HEK293 (cell line): Measurements from ENCODE around the gene LCE2D.

ENCODE experiments used
- CTCF ChIA-PET: fragments of 350-600 bp; formaldehyde crosslinking; extraction: SDS; loops from one replicate; lab custom pipeline; 2021; ENCODE audit warnings: antibody characterized with exemption; lab: Yijun Ruan, JAX
- POLR2A ChIA-PET: fragments of 300-600 bp; formaldehyde crosslinking; extraction: SDS; loops from one replicate; lab custom pipeline; 2020; ENCODE audit warnings: antibody characterized with exemption, inconsistent platforms; lab: Yijun Ruan, JAX
- H3K27ac ChIP-seq: fragments of 200-500 bp; sonication (Bioruptor generic); 2 replicates; pipeline ENCODE4 v1.5.1; 2014; ENCODE audit warnings: low read depth, low read length, control low read depth, inconsistent platforms; ENCODE audit errors: extremely low read depth
- H3K36me3 ChIP-seq, 2 experiments: fragments of 200-500 bp in 1 of 2; sonication (Bioruptor generic) in 1 of 2; 1 replicate in 1 of 2; 2 replicates in 1 of 2; pipeline ENCODE4 v1.5.1; 2014 to 2017; ENCODE audit warnings: inconsistent platforms in 2 of 2, low read length in 2 of 2; ENCODE audit not compliant: control insufficient read depth in 2 of 2, insufficient read depth in 1 of 2
- H3K4me1 ChIP-seq: fragments of 200-500 bp; sonication (Bioruptor generic); 2 replicates; pipeline ENCODE4 v1.5.1; 2014; ENCODE audit warnings: mild to moderate bottlenecking, low read length, inconsistent platforms; ENCODE audit not compliant: control insufficient read depth, insufficient read depth
- H3K4me3 ChIP-seq: 2 replicates; pipeline ENCODE4 v1.5.1; 2011; ENCODE audit warnings: low read depth, mild to moderate bottlenecking, control low read depth, low read length, moderate library complexity
- H3K9me3 ChIP-seq: fragments of 200-500 bp; sonication (Bioruptor generic); 2 replicates; pipeline ENCODE4 v1.5.1; 2014; ENCODE audit warnings: low read depth, low read length, inconsistent platforms; ENCODE audit not compliant: control insufficient read depth, insufficient read depth
- CTCF ChIP-seq: fragments of 450-650 bp; formaldehyde crosslinking; IDR thresholded peaks from 2 replicates; pipeline ENCODE4 v1.5.1; 2016; ENCODE audit warnings: missing biosample characterization, missing genetic modification characterization
- FEZF1 ChIP-seq: fragments of 450-650 bp; formaldehyde crosslinking; IDR thresholded peaks from 2 replicates; pipeline ENCODE4 v1.5.1; 2016; ENCODE audit warnings: missing biosample characterization, missing genetic modification characterization
- GFI1B ChIP-seq: fragments of 450-650 bp; formaldehyde crosslinking; IDR thresholded peaks from 2 replicates; pipeline ENCODE4 v1.5.1; 2016; ENCODE audit warnings: missing biosample characterization, missing genetic modification characterization
- HOXD13 ChIP-seq: sonication (generic); formaldehyde crosslinking; IDR thresholded peaks from 2 replicates; pipeline ENCODE4 v1.8.0; 2022; ENCODE audit warnings: missing genetic modification reagents, borderline replicate concordance
- IKZF3 ChIP-seq: fragments of 450-650 bp; IDR thresholded peaks from 2 replicates; pipeline ENCODE4 v1.5.0; 2018; ENCODE audit warnings: missing biosample characterization, mild to moderate bottlenecking, missing genetic modification characterization, moderate library complexity
- MYNN ChIP-seq: fragments of 450-650 bp; formaldehyde crosslinking; IDR thresholded peaks from 2 replicates; pipeline ENCODE4 v1.5.1; 2016; ENCODE audit warnings: missing biosample characterization, missing genetic modification characterization, borderline replicate concordance
- SP3 ChIP-seq: fragments of 450-650 bp; formaldehyde crosslinking; IDR thresholded peaks from 2 replicates; pipeline ENCODE4 v1.5.1; 2016; ENCODE audit warnings: missing biosample characterization, missing genetic modification characterization
- YY1 ChIP-seq: fragments of 450-650 bp; formaldehyde crosslinking; IDR thresholded peaks from 2 replicates; pipeline ENCODE4 v1.5.1; 2018; ENCODE audit warnings: missing biosample characterization, missing genetic modification characterization
- ZBTB11 ChIP-seq: fragments of 450-650 bp; formaldehyde crosslinking; conservative IDR thresholded peaks from 2 replicates; pipeline ENCODE4 v1.5.1; 2016; ENCODE audit warnings: low read depth, missing biosample characterization, missing genetic modification characterization
- ZFP69B ChIP-seq: fragments of 450-650 bp; formaldehyde crosslinking; IDR thresholded peaks from 2 replicates; pipeline ENCODE4 v1.5.1; 2016; ENCODE audit warnings: missing biosample characterization, missing genetic modification characterization
- ZNF133 ChIP-seq: fragments of 450-650 bp; formaldehyde crosslinking; IDR thresholded peaks from 2 replicates; pipeline ENCODE4 v1.5.1; 2016; ENCODE audit warnings: missing biosample characterization, missing genetic modification characterization
- ZNF311 ChIP-seq: fragments of 450-650 bp; formaldehyde crosslinking; IDR thresholded peaks from 2 replicates; pipeline ENCODE4 v1.5.1; 2017; ENCODE audit warnings: missing biosample characterization, missing genetic modification characterization, borderline replicate concordance
- ZNF324 ChIP-seq: fragments of 450-650 bp; formaldehyde crosslinking; IDR thresholded peaks from 2 replicates; pipeline ENCODE4 v1.5.1; 2016; ENCODE audit warnings: missing biosample characterization, missing genetic modification characterization
- ZNF341 ChIP-seq: fragments of 450-650 bp; formaldehyde crosslinking; IDR thresholded peaks from 2 replicates; pipeline ENCODE4; 2016; ENCODE audit warnings: low read depth, missing biosample characterization, missing genetic modification characterization
- ZNF350 ChIP-seq: fragments of 450-650 bp; formaldehyde crosslinking; IDR thresholded peaks from 2 replicates; pipeline ENCODE4 v1.5.0; 2017; ENCODE audit warnings: missing biosample characterization, mild to moderate bottlenecking, missing genetic modification characterization
- ZNF391 ChIP-seq: fragments of 450-650 bp; formaldehyde crosslinking; IDR thresholded peaks from 2 replicates; pipeline ENCODE4 v1.5.1; 2016; ENCODE audit warnings: low read depth, missing biosample characterization, missing genetic modification characterization, borderline replicate concordance
- ZNF449 ChIP-seq: fragments of 450-650 bp; formaldehyde crosslinking; IDR thresholded peaks from 2 replicates; pipeline ENCODE4 v1.5.1; 2017; ENCODE audit warnings: missing biosample characterization, mild to moderate bottlenecking, missing genetic modification characterization, moderate library complexity
- ZNF48 ChIP-seq: fragments of 450-650 bp; formaldehyde crosslinking; IDR thresholded peaks from 2 replicates; pipeline ENCODE4 v1.5.1; 2016; ENCODE audit warnings: missing biosample characterization, missing genetic modification characterization
- ZNF585B ChIP-seq: fragments of 450-650 bp; formaldehyde crosslinking; IDR thresholded peaks from 2 replicates; pipeline ENCODE4 v1.5.1; 2016; ENCODE audit warnings: missing biosample characterization, missing genetic modification characterization
- ZNF654 ChIP-seq: fragments of 450-650 bp; formaldehyde crosslinking; IDR thresholded peaks from 2 replicates; pipeline ENCODE4 v1.5.1; 2016; ENCODE audit warnings: low read depth, missing biosample characterization, missing genetic modification characterization
- ZNF658 ChIP-seq: fragments of 450-650 bp; formaldehyde crosslinking; IDR thresholded peaks from 2 replicates; pipeline ENCODE4; 2016; ENCODE audit warnings: missing biosample characterization, missing genetic modification characterization
- ZNF704 ChIP-seq: fragments of 450-650 bp; formaldehyde crosslinking; IDR thresholded peaks from 2 replicates; pipeline ENCODE4 v1.5.1; 2016; ENCODE audit warnings: missing biosample characterization, missing genetic modification characterization
- ZNF768 ChIP-seq: fragments of 450-650 bp; formaldehyde crosslinking; IDR thresholded peaks from 2 replicates; pipeline ENCODE4 v1.5.1; 2018; ENCODE audit warnings: missing biosample characterization, mild to moderate bottlenecking, missing genetic modification characterization
- ZNF792 ChIP-seq: fragments of 450-650 bp; formaldehyde crosslinking; IDR thresholded peaks from 2 replicates; pipeline ENCODE4 v1.5.1; 2016; ENCODE audit warnings: missing biosample characterization, missing genetic modification characterization
- ZSCAN16 ChIP-seq: fragments of 450-650 bp; formaldehyde crosslinking; IDR thresholded peaks from 2 replicates; pipeline ENCODE4 v1.5.1; 2016; ENCODE audit warnings: missing biosample characterization, missing genetic modification characterization

The LCE2D gene

GRCh38 chr1:152645146-152645545 lies 18.0 kb upstream of the LCE2D start (continued):
- no peak for TF ChIP-seq HOXD13
- TF ChIP-seq, all 188 proteins: peak for 0

GRCh38 chr1:152646656-152647055 lies 16.5 kb upstream of the LCE2D start:
- POLR2A ChIA-PET: no interaction called here
- Histone ChIP-seq H3K4me3 (no peak overlapping the region), H3K36me3 (no peaks in the 10 kb centered on the region), H3K4me1 (no peaks in the 10 kb centered on the region), H3K9me3 (no peaks in the 10 kb centered on the region)
- TF ChIP-seq ZNF792 (tag by site-specific recombination) (no peak), MYNN (tag by site-specific recombination) (no peak), ZNF391 (tag by site-specific recombination) (no peak), IKZF3 (tag by site-specific recombination) (no peak), FEZF1 (no peak), ZNF324 (tag by site-specific recombination) (no peak), ZNF654 (no peak), GFI1B (tag by site-specific recombination) (no peak), YY1 (no peak), ZNF48 (no peak), ZSCAN16 (tag by site-specific recombination) (no peak), SP3 (tag by site-specific recombination) (no peak), ZNF449 (tag by site-specific recombination) (no peak), ZNF350 (tag by site-specific recombination) (no peak), ZNF768 (no peak), ZBTB11 (tag by site-specific recombination) (no peak)
- TF ChIP-seq, all 188 proteins: peak for 0
- no peak overlapping the region for H3K27ac ChIP-seq
- CTCF ChIA-PET: interaction anchor here (1.2 kb wide), 2 partner anchors 89 to 546 kb away, joined by 3 to 4 read pairs; no protein-coding TSS in a partner anchor

GRCh38 chr1:152654110-152654509 lies 9.1 kb upstream of the LCE2D start:
- Histone ChIP-seq H3K4me3 (no peak overlapping the region), H3K36me3 (no peaks in the 10 kb centered on the region)
- POLR2A ChIA-PET: no interaction called here
- TF ChIP-seq ZNF341 (tag by site-specific recombination) (no peak), ZNF311 (tag by site-specific recombination) (no peak), ZNF133 (tag by site-specific recombination) (no peak), CTCF (tag by site-specific recombination) (0 out of 2 replicates have a peak, but pooled peaks have one; percentile 35), ZNF585B (tag by site-specific recombination) (no peak), ZNF324 (tag by site-specific recombination) (no peak), ZFP69B (tag by site-specific recombination) (no peak), ZNF704 (tag by site-specific recombination) (no peak), ZNF654 (peak; percentile 80), ZNF658 (no peak)
- TF ChIP-seq, all 188 proteins: peak for 2
- Histone ChIP-seq H3K9me3 (no peaks in the 10 kb centered on the region), H3K4me1 (no peaks in the 10 kb centered on the region), H3K27ac (no peak overlapping the region)
- CTCF ChIA-PET: interaction anchor here (0.5 to 4.4 kb wide), 52 partner anchors 10 to 793 kb away, joined by 3 to 39 read pairs (median 5); partner anchors contain the start of genes CRNN, LCE2A, LCE2D and LELP1
